T-cell (primary cell): ENCODE measurements around the gene CPT2. TPM values are rescaled to one million over a fixed set of nuclear protein-coding genes. Genes with fewer than 3 reads are reported as not detected.
A peak's percentile ranks its signal among the peaks of the same experiment; 100 is the strongest.

Experiments
- ATAC-seq, 4 experiments: fragments of 200-7000 bp in 3 of 4; fragments of 150-1000 bp in 1 of 4; cut with Tn5 transposase; replicated peaks in 1 of 4; 1 replicate in 3 of 4; 2 replicates in 1 of 4; pipeline ENCODE4 v1.10.0; 2021; ENCODE audit warnings: moderate library complexity in 3 of 4, mild to moderate bottlenecking in 2 of 4, moderate number of reproducible peaks in 1 of 4
- CTCF ChIA-PET, 2 donors: fragments of 300-600 bp; sonication (Branson Sonifier 250); formaldehyde crosslinking; loops; one replicate each; lab custom pipeline; 2022; ENCODE audit warnings: antibody characterized with exemption in 2 of 2; lab: Charles Lee
- POLR2A ChIA-PET, 2 donors: fragments of 300-600 bp; sonication (Branson Sonifier 250); formaldehyde crosslinking; loops; one replicate each; lab custom pipeline; 2022; ENCODE audit warnings: antibody characterized with exemption in 2 of 2; lab: Charles Lee
- DNase-seq, 35 experiments: peaks; one replicate each; pipeline versions ENCODE4 v3.0.0 to v3.0.0-alpha.2; 2013 to 2023
- H3K27ac ChIP-seq: one replicate; pipeline ENCODE4 v1.5.1; 2013; ENCODE audit warnings: low read length
- H3K27me3 ChIP-seq, 2 experiments: replicated peaks in 1 of 2; 1 replicate in 1 of 2; 2 replicates in 1 of 2; pipeline versions ENCODE4 v1.6.1 to v1.7.0; 2013; ENCODE audit warnings: low read length in 1 of 2, mixed read lengths in 1 of 2; ENCODE audit not compliant: control insufficient read depth in 2 of 2, insufficient read depth in 2 of 2; ENCODE audit errors: extremely low read depth in 1 of 2
- H3K36me3 ChIP-seq, 2 donors: 1 replicate in 1 of 2; 2 replicates in 1 of 2; pipeline versions ENCODE4 v1.6.1 to v1.7.0; 2013; ENCODE audit warnings: low read length in 1 of 2; ENCODE audit not compliant: control insufficient read depth in 2 of 2, insufficient read depth in 1 of 2; ENCODE audit errors: extremely low read depth in 1 of 2
- H3K4me1 ChIP-seq, 2 experiments: 1 replicate in 1 of 2; 2 replicates in 1 of 2; pipeline versions ENCODE4 v1.6.1 to v1.7.0; 2013; ENCODE audit warnings: low read length in 2 of 2, mixed read lengths in 1 of 2; ENCODE audit not compliant: insufficient read depth in 2 of 2, control insufficient read depth in 1 of 2; ENCODE audit errors: extremely low read depth in 1 of 2
- H3K4me3 ChIP-seq, 2 donors: 1 replicate in 1 of 2; 2 replicates in 1 of 2; pipeline versions ENCODE4 v1.5.1 to v1.7.0; 2013; ENCODE audit warnings: mild to moderate bottlenecking in 2 of 2, low read length in 1 of 2, moderate library complexity in 1 of 2; ENCODE audit not compliant: control insufficient read depth in 1 of 2; ENCODE audit errors: extremely low read depth in 1 of 2
- H3K9me3 ChIP-seq: 2 replicates; pipeline ENCODE4 v1.7.0; 2013
- H3K27ac Mint-ChIP-seq, 2 donors: one replicate each; pipeline ENCODE4 v1.8.0; 2020 to 2021; ENCODE audit warnings: mild to moderate bottlenecking in 2 of 2, mixed read lengths in 2 of 2
- H3K27me3 Mint-ChIP-seq, 2 donors: one replicate each; pipeline ENCODE4 v1.8.0; 2021 to 2022; ENCODE audit warnings: mixed read lengths in 2 of 2
- H3K36me3 Mint-ChIP-seq: one replicate; pipeline ENCODE4 v1.8.0; 2021; ENCODE audit warnings: mixed read lengths
- H3K4me1 Mint-ChIP-seq, 3 donors: one replicate each; pipeline ENCODE4 v1.8.0; 2020 to 2022; ENCODE audit warnings: mixed read lengths in 3 of 3, mild to moderate bottlenecking in 1 of 3
- H3K4me3 Mint-ChIP-seq, 3 donors: one replicate each; pipeline ENCODE4 v1.8.0; 2020 to 2022; ENCODE audit warnings: mild to moderate bottlenecking in 3 of 3, mixed read lengths in 3 of 3, moderate library complexity in 3 of 3
- H3K9me3 Mint-ChIP-seq, 3 donors: one replicate each; pipeline ENCODE4 v1.8.0; 2020 to 2022; ENCODE audit warnings: mixed read lengths in 3 of 3
- WGBS: methylation state at CpG from one replicate; pipeline ENCODE4 v1.1.5; 2013; ENCODE audit warnings: missing lambda C conversion rate; ENCODE audit not compliant: insufficient coverage; 5-methylcytosine and 5-hydroxymethylcytosine counted together
- total RNA-seq, 35 experiments: library from RNA in 6 of 35; stranded (reverse) in 6 of 35; fragments of 120-200 nt in 1 of 35; gene quantifications; one replicate each; pipeline versions ENCODE4 v1.2.1 to v1.2.4 and lab custom pipeline; 2013 to 2026

The CPT2 gene
- total RNA-seq, 5 donors from 2014 or later (not counting 1 experiment from before 2014, with no cell fraction given) = 9.4 to 17.5 (median 15.9) TPM

DNA sequence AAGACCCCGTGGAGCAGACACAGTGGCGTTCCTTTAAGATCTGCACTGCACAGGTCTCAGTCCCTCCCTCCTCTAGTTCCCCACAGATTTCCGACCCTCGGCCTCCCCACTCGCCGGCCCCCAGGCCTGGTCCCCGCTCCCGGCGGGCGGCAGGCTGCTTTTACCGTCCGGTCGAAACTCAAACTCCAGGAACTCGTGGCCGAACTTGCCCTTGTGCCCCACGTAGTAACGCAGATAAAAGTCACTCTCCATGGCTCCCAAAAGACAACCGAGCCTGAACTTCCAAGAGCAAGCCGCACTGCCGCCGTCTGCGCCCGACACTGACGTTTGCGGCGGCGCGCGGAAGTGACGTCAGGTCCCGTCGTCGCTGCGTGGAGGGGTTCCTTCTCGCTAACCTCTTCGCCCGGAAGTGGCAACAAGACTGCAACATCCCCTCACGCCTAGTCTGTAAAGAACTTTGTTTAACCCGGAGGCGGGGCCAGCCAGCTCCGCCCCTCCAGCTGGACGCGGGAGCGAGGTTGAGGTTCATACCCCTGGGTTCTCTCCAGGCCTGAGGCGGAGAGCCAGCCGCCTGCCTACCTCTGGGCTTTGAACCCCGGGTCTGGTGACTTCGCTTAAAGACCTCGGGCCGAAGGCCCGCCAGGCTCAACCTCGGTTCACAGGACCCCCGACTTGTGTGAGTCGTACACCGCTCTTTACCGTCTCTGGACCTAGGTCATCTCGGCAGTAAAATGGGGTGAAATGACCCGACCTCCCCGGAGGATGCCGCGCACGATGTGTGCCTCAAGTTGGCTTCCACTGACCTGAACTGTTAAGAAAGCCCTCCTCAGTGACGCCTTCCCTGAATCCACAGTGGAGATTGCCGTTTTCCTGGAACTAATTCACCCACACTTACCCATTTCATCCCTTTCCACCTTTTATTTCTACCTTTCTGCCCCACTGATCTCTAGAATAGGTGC, 41.9 kb downstream of the CPT2 start, which contains the start of gene MAGOH:
MAGOH (minus strand) TSS at position 322 of the 959 bp plus-strand sequence; CDS start at position 252, 70 bp downstream.
- peaks cover 17% of the 10 kb centered on the region for H3K36me3 Mint-ChIP-seq
- H3K4me3 Mint-ChIP-seq = peak within 1 kb of the TSS; percentile 95 to 99 (median 98)
- peaks cover 34 to 36% (median 34%) of the 10 kb centered on the region in 3 donors for H3K4me1 Mint-ChIP-seq
- POLR2A ChIA-PET = interaction anchor here (0.6 to 0.7 kb wide), 2 partner anchors 24 to 448 kb away, joined by 4 to 14 read pairs; no protein-coding TSS in a partner anchor
- ATAC-seq (peak; percentile 95 to 99 (median 98)), DNase-seq (peak; percentile 87 to 98 (median 93))
- Histone ChIP-seq H3K4me1 (peaks cover 9 to 29% of the 10 kb centered on the region in 2 experiments), H3K27me3 (no peaks in the 10 kb centered on the region), H3K4me3 (peak within 1 kb of the TSS; percentile 95 to 100), H3K36me3 (peaks cover 3 to 23% of the 10 kb centered on the region in 2 donors), H3K9me3 (no peaks in the 10 kb centered on the region), H3K27ac (peak within 1 kb of the TSS; percentile 82)
- H3K27me3 Mint-ChIP-seq = no peaks in the 10 kb centered on the region
- H3K27ac Mint-ChIP-seq = peak within 1 kb of the TSS; percentile 89 to 93
- no peaks in the 10 kb centered on the region for H3K9me3 Mint-ChIP-seq
- 4% methylated on average over 58 of the region's 64 CpGs for WGBS
- CTCF ChIA-PET = no interaction called here

DNA sequence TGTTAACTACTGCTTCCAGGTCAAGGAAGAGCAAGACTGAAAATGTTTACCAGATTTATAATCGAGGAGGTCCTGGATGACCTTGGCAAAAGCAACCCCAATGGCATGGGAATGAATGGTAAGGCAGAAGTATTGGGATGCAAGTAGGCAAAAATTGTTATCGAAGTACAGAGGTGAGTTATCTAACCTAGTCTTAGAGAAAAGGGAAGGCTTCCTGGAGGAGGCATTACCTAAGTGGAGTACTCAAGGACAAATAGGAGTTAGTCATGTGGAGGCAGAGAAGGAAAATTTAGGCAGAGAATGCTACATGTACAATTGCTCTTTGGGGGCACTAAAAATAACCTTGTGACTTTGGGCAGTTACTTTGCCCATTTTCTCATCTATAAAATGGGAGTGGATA, 45.2 kb downstream of the CPT2 start:
- H3K4me1 ChIP-seq = peaks cover 5 to 22% of the 10 kb centered on the region in 2 experiments
- no peaks in the 10 kb centered on the region for H3K27me3 ChIP-seq
- ChIA-PET POLR2A (no interaction called here), CTCF (no interaction called here)
- Mint-ChIP-seq H3K4me3 (no peak overlapping the region), H3K4me1 (peaks cover 18 to 21% (median 18%) of the 10 kb centered on the region in 3 donors), H3K36me3 (peaks cover 5% of the 10 kb centered on the region), H3K9me3 (no peaks in the 10 kb centered on the region), H3K27me3 (no peaks in the 10 kb centered on the region), H3K27ac (no peak overlapping the region)
- H3K9me3 ChIP-seq = no peaks in the 10 kb centered on the region
- H3K36me3 ChIP-seq = peaks cover 0 to 3% of the 10 kb centered on the region in 2 donors
- H3K27ac ChIP-seq = no peak overlapping the region
- ATAC-seq (no peak), DNase-seq (no peak)
- 84% methylated on average over 2 of the region's 2 CpGs for WGBS
- no peak overlapping the region for H3K4me3 ChIP-seq

DNA sequence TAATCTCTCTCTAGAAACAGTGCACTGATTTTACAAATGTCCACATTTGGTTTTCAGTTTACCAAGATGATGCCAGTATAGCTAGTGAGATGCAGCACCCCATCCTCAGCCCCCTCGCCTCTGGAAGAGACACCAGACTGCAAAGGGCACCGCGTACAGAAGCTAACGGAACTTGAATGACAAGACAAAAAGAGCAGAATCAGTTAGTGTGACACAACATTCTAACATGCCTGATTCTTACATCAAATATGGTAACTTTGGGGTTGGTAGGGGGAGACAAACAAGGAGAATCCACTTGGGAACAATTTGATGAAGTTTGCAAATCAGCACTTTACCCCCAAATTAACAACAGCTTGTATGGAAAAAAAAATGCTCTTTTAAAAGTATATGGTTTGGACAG, 45.8 kb downstream of the CPT2 start:
- WGBS = 100% methylated on average over 1 of the region's 4 CpGs
- ATAC-seq = no peak
- Histone ChIP-seq H3K4me1 (peaks cover 5 to 16% of the 10 kb centered on the region in 2 experiments), H3K4me3 (no peak overlapping the region), H3K27me3 (no peaks in the 10 kb centered on the region), H3K27ac (no peak overlapping the region), H3K36me3 (peaks cover 0 to 3% of the 10 kb centered on the region in 2 donors), H3K9me3 (no peaks in the 10 kb centered on the region)
- no peak for DNase-seq
- CTCF ChIA-PET = no interaction called here
- peaks cover 15 to 19% (median 16%) of the 10 kb centered on the region in 3 donors for H3K4me1 Mint-ChIP-seq
- POLR2A ChIA-PET = interaction anchor here in 1 of 2 donors (0.6 kb wide), 1 partner anchor 360 kb away, joined by 4 read pairs; no protein-coding TSS in a partner anchor
- no peaks in the 10 kb centered on the region for H3K9me3 Mint-ChIP-seq
- peaks cover 5% of the 10 kb centered on the region for H3K36me3 Mint-ChIP-seq
- H3K4me3 Mint-ChIP-seq = no peak overlapping the region
- no peaks in the 10 kb centered on the region for H3K27me3 Mint-ChIP-seq
- H3K27ac Mint-ChIP-seq = no peak overlapping the region

DNA sequence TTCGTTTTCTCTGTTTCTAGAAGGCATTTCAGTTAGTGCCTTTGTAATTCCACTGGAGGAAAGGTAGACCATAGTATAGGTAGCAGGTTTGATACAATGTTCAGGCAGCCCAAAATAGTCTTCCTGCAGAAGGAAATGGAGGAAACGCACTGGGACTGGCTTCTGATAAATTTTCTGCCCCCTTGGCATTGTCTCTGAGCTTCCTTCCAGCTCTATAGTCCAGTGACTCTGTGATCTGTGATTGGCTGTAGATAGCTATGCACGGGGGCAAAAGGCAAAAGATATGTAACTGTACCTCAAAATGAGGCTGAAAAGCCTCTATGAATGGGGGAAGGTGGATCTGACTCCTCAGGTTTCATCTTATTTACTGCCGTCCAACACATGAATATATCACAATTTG, 47.5 kb downstream of the CPT2 start:
- H3K27ac Mint-ChIP-seq = no peak overlapping the region
- ATAC-seq (no peak), DNase-seq (no peak)
- no peaks in the 10 kb centered on the region for H3K27me3 Mint-ChIP-seq
- ChIA-PET CTCF (no interaction called here), POLR2A (no interaction called here)
- peaks cover 0 to under 1% of the 10 kb centered on the region in 2 experiments for H3K4me1 ChIP-seq
- peaks cover 5% of the 10 kb centered on the region for H3K36me3 Mint-ChIP-seq
- peaks cover under 1 to 1% (median 1%) of the 10 kb centered on the region in 3 donors for H3K4me1 Mint-ChIP-seq
- WGBS = 83% methylated on average over 1 of the region's 4 CpGs
- no peaks in the 10 kb centered on the region for H3K27me3 ChIP-seq
- no peak overlapping the region for H3K27ac ChIP-seq
- no peaks in the 10 kb centered on the region for H3K9me3 Mint-ChIP-seq
- no peak overlapping the region for H3K4me3 ChIP-seq
- no peak overlapping the region for H3K4me3 Mint-ChIP-seq
- peaks cover 0 to 3% of the 10 kb centered on the region in 2 donors for H3K36me3 ChIP-seq
- H3K9me3 ChIP-seq = no peaks in the 10 kb centered on the region

DNA sequence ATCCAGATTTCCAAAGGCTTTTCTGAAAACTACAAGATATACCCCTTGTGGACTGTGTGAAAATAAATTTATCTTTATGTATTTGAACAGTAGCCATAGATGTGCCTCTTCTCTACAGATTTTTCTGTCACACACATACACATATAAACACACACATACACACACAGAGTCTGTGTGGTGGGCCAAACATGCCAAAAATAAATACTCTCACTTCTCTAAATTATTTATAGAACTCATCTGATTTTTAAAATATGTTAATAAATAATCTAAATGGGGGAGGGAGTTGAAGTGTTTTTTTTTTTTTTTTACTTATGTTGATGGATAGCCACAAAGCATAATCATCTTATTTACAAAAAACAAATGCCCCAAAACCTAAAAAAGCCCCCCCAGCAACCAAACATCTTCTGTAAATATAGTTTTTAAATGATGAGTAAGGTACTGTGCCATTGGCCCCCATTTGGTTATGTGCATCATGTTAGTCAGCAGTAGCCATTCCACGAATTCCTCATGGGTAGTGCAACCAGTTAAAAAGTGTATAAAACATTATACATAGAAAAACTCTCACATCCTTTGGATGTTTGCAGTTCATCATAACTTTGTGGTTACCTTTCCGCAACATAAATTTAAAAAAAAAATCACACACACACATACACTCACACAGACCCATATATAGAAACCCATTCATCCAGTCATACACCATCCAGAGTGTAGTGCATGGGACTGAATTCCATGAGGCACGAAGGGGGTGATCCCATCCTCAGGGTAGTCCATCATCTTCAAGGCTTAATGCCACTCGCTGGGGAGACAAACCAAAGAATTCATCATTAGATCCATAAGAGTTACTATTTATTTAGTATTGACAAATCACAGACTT, 49.9 kb downstream of the CPT2 start:
- no peak overlapping the region for H3K27ac ChIP-seq
- H3K4me3 ChIP-seq = no peak overlapping the region
- ChIA-PET POLR2A (no interaction called here), CTCF (interaction anchor here in 1 of 2 donors (0.6 kb wide), 1 partner anchor 9 kb away, joined by 3 read pairs; no protein-coding TSS in a partner anchor)
- no peak for DNase-seq
- Mint-ChIP-seq H3K27ac (no peak overlapping the region), H3K4me3 (no peak overlapping the region), H3K27me3 (no peaks in the 10 kb centered on the region), H3K4me1 (no peaks in the 10 kb centered on the region), H3K36me3 (peaks cover 23% of the 10 kb centered on the region), H3K9me3 (no peaks in the 10 kb centered on the region)
- peaks cover 3 to 8% of the 10 kb centered on the region in 2 donors for H3K36me3 ChIP-seq
- no peaks in the 10 kb centered on the region for H3K27me3 ChIP-seq
- H3K9me3 ChIP-seq = no peaks in the 10 kb centered on the region
- ATAC-seq = no peak
- 100% methylated on average over 1 of the region's 4 CpGs for WGBS
- no peaks in the 10 kb centered on the region for H3K4me1 ChIP-seq

DNA sequence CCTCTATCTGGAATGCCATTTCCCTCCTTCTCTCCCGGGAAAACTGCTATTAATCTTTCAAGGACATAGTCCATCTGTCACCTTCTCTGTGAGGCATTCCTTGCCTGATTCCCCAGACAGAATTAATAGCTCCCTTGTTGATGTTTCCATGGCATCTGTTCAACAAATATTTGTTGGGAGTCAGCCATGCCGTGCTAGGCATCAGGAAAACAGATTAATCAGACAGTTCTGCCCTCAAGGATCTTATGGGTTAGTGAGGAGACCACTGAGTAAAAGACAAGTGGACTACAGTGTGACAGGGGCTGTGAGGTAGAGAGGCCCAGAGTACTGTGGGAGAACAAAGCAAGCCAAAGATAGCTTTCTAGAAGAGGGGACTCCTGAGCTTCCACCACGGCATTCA, 53.1 kb downstream of the CPT2 start:
- peaks cover 3 to 8% of the 10 kb centered on the region in 2 donors for H3K36me3 ChIP-seq
- POLR2A ChIA-PET = interaction anchor here in 1 of 2 donors (0.6 kb wide), 1 partner anchor 328 kb away, joined by 8 read pairs; no protein-coding TSS in a partner anchor
- H3K4me3 ChIP-seq = no peak overlapping the region
- no peaks in the 10 kb centered on the region for H3K4me1 ChIP-seq
- CTCF ChIA-PET = no interaction called here
- Mint-ChIP-seq H3K4me3 (no peak overlapping the region), H3K36me3 (peaks cover 29% of the 10 kb centered on the region), H3K27me3 (no peaks in the 10 kb centered on the region), H3K27ac (no peak overlapping the region), H3K4me1 (no peaks in the 10 kb centered on the region), H3K9me3 (no peaks in the 10 kb centered on the region)
- no peak for ATAC-seq
- H3K9me3 ChIP-seq = no peaks in the 10 kb centered on the region
- no peak for DNase-seq
- no peak overlapping the region for H3K27ac ChIP-seq
- WGBS = 100% methylated on average over 2 of the region's 3 CpGs
- H3K27me3 ChIP-seq = no peaks in the 10 kb centered on the region
